CD4-positive, alpha-beta T cell (primary cell): Measurements from ENCODE around the gene ZNF469. TPM values are rescaled to one million over a fixed set of nuclear protein-coding genes. Genes with fewer than 3 reads are reported as not detected.

Experiments used
- ATAC-seq: fragments of 200-7000 bp; cut with Tn5 transposase; one replicate; pipeline ENCODE4 v1.10.0; 2022; ENCODE audit warnings: mild to moderate bottlenecking; ENCODE audit not compliant: poor library complexity
- CTCF ChIA-PET: fragments of 350-600 bp; sonication (Branson Sonifier 250); formaldehyde crosslinking; loops from one replicate; lab custom pipeline; 2021; ENCODE audit warnings: antibody characterized with exemption, inconsistent platforms; lab: Charles Lee
- POLR2A ChIA-PET: fragments of 350-600 bp; sonication (Branson Sonifier 250); formaldehyde crosslinking; loops from one replicate; lab custom pipeline; 2021; ENCODE audit warnings: antibody characterized with exemption, inconsistent platforms; lab: Charles Lee
- DNase-seq, 14 experiments: peaks; one replicate each; pipeline ENCODE4 v3.0.0-alpha.2; 2013 to 2020; ENCODE audit warnings: mixed read lengths in 2 of 14
- H3K27ac ChIP-seq, 2 donors: one replicate each; pipeline versions ENCODE4 v1.5.1 to v1.7.0; 2013; ENCODE audit warnings: low read length in 2 of 2, low read depth in 1 of 2, mild to moderate bottlenecking in 1 of 2
- H3K27me3 ChIP-seq, 2 experiments: 1 replicate in 1 of 2; 2 replicates in 1 of 2; pipeline versions ENCODE4 v1.6.1 to v1.7.0; 2013; ENCODE audit warnings: low read length in 2 of 2, control low read depth in 1 of 2, mild to moderate bottlenecking in 1 of 2, moderate library complexity in 1 of 2; ENCODE audit not compliant: insufficient read depth in 2 of 2, control insufficient read depth in 1 of 2
- H3K36me3 ChIP-seq: one replicate; pipeline ENCODE4 v1.6.1; 2013; ENCODE audit warnings: low read length, control low read depth; ENCODE audit not compliant: insufficient read depth
- H3K4me1 ChIP-seq: one replicate; pipeline ENCODE4 v1.6.1; 2013; ENCODE audit warnings: low read length, control low read depth; ENCODE audit not compliant: insufficient read depth
- H3K4me3 ChIP-seq: one replicate; pipeline ENCODE4 v1.5.1; 2013; ENCODE audit warnings: mild to moderate bottlenecking, low read length, moderate library complexity
- H3K9me3 ChIP-seq, 2 experiments: 1 replicate in 1 of 2; 2 replicates in 1 of 2; pipeline versions ENCODE4 v1.6.1 to v1.7.0; 2013; ENCODE audit warnings: low read length in 2 of 2, mild to moderate bottlenecking in 2 of 2, control low read depth in 1 of 2, moderate library complexity in 1 of 2; ENCODE audit not compliant: control insufficient read depth in 1 of 2, insufficient read depth in 1 of 2
- H3K27ac Mint-ChIP-seq: one replicate; pipeline ENCODE4 v1.8.0; 2020; ENCODE audit warnings: mixed read lengths
- H3K27me3 Mint-ChIP-seq: one replicate; pipeline ENCODE4 v1.8.0; 2021; ENCODE audit warnings: mixed read lengths
- H3K36me3 Mint-ChIP-seq: one replicate; pipeline ENCODE4 v1.8.0; 2021; ENCODE audit warnings: low read depth, mixed read lengths
- H3K4me1 Mint-ChIP-seq: one replicate; pipeline ENCODE4 v1.8.0; 2021; ENCODE audit warnings: low read depth, mixed read lengths
- H3K4me3 Mint-ChIP-seq: one replicate; pipeline ENCODE4 v1.8.0; 2020; ENCODE audit warnings: mild to moderate bottlenecking, mixed read lengths
- H3K9me3 Mint-ChIP-seq: one replicate; pipeline ENCODE4 v1.8.0; 2020; ENCODE audit warnings: mixed read lengths
- intact Hi-C, 2 experiments: fragments of 100-400 bp; cut with DNase I in 1 of 2; cut with micrococcal nuclease in 1 of 2; formaldehyde crosslinking; loops; one replicate each; pipeline versions ENCODE4 v1.15.1 to v1.9.0; 2023 to 2025; cut with DNase I, micrococcal nuclease
- total RNA-seq, 174 experiments: library from RNA in 2 of 174; stranded (reverse) in 2 of 174; gene quantifications; one replicate each; pipeline ENCODE4 v1.2.3 and lab custom pipeline; 2021 to 2026
- TF ChIP-seq, protein P1 (sequence below): fragments of 200-600 bp; IDR thresholded peaks from one replicate; pipeline ENCODE4 v1.8.0; 2022; ENCODE audit warnings: antibody characterized with exemption, mild to moderate bottlenecking

Gene ZNF469
- total RNA-seq, 2 experiments from 2014 or later, result 0.74 to 0.75 TPM

DNA sequence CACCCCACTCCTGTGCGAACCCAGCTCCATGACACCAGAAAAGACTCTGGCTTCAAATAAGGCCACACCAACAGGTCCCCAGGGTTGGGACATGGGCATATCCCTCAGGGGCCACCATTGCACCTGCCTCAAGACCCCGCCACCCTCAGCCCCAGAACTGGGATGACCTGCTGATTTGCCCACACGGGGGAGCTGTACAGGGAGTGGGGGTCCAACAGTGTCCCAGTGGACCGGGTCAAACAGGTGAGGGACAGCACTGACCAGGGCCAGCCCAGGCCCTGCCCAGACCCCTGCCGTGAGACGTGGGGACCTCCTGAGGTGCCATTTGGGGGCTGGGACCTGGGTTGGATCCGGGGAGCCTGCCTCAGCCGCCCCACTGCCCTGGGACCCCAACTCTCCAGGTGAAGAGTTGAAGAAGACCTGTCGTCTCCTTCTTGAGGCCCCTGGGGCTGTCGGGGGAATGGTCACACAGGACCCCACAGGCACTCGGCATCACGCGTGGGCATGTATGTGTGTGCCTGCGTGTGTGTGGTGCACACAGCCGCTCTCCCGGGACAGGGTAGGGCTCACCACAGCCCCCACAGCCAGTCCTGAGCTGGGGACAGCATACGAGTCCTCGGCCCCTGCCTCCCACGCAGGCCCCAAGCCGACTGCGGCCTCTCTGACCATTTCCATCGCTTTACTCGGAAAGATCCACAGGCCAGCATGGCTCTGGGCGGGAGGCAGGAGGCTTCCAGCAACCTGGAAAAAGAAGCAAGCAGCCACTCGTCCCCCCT, 34.2 kb upstream of the ZNF469 start:
- H3K4me1 Mint-ChIP-seq, result peaks cover 10% of the 10 kb centered on the region
- no peaks in the 10 kb centered on the region for H3K36me3 Mint-ChIP-seq
- Histone ChIP-seq H3K4me3 (no peak overlapping the region), H3K9me3 (peaks cover 0 to under 1% of the 10 kb centered on the region in 2 experiments), H3K36me3 (no peaks in the 10 kb centered on the region), H3K4me1 (peaks cover 13% of the 10 kb centered on the region), H3K27ac (no peak overlapping the region), H3K27me3 (no peaks in the 10 kb centered on the region)
- intact Hi-C loops, result no loop called here
- DNase-seq (no peak), ATAC-seq (no peak)
- TF ChIP-seq, protein P1, sequence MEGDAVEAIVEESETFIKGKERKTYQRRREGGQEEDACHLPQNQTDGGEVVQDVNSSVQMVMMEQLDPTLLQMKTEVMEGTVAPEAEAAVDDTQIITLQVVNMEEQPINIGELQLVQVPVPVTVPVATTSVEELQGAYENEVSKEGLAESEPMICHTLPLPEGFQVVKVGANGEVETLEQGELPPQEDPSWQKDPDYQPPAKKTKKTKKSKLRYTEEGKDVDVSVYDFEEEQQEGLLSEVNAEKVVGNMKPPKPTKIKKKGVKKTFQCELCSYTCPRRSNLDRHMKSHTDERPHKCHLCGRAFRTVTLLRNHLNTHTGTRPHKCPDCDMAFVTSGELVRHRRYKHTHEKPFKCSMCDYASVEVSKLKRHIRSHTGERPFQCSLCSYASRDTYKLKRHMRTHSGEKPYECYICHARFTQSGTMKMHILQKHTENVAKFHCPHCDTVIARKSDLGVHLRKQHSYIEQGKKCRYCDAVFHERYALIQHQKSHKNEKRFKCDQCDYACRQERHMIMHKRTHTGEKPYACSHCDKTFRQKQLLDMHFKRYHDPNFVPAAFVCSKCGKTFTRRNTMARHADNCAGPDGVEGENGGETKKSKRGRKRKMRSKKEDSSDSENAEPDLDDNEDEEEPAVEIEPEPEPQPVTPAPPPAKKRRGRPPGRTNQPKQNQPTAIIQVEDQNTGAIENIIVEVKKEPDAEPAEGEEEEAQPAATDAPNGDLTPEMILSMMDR, result no peak
- H3K27ac Mint-ChIP-seq, result no peak overlapping the region
- ChIA-PET CTCF (no interaction called here), POLR2A (no interaction called here)
- H3K9me3 Mint-ChIP-seq, result no peaks in the 10 kb centered on the region
- no peaks in the 10 kb centered on the region for H3K27me3 Mint-ChIP-seq
- H3K4me3 Mint-ChIP-seq, result no peak overlapping the region

DNA sequence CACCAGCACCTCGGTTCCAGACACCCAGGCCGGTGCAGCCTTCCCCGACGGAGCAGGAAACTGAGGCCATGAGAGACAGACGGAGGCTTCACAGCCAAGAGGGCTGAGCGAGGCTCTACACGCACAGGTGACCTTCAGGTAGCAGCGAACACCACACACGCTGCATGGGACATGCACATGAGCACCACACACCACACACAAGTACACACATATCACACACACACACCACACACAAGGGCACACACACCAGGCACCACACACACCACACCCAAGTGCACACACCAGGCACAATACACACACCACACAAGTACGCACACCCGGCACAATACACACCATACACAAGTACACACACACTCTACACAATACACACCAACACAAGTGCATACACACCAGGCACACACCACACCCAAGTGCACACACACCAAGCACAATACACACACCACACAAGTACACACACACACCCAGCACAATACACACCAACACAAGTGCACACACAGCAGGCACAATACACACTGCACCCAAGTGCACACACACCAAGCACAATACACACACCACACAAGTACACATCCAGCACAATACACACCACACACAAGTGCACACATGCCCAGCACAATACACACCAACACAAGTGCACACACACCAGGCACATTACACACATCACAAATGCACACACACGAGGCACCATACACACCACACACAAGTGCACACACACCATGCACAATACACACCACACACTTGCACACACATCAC, 33.4 kb upstream of the ZNF469 start:
- Histone ChIP-seq H3K27me3 (no peaks in the 10 kb centered on the region), H3K4me1 (peaks cover 13% of the 10 kb centered on the region), H3K27ac (no peak overlapping the region), H3K9me3 (peaks cover 0 to 8% of the 10 kb centered on the region in 2 experiments), H3K36me3 (no peaks in the 10 kb centered on the region), H3K4me3 (no peak overlapping the region)
- H3K27ac Mint-ChIP-seq, result no peak overlapping the region
- ChIA-PET CTCF (no interaction called here), POLR2A (no interaction called here)
- H3K27me3 Mint-ChIP-seq, result no peaks in the 10 kb centered on the region
- peaks cover 10% of the 10 kb centered on the region for H3K4me1 Mint-ChIP-seq
- no peaks in the 10 kb centered on the region for H3K9me3 Mint-ChIP-seq
- TF ChIP-seq, protein P1, result no peak
- intact Hi-C loops, result no loop called here
- DNase-seq (no peak), ATAC-seq (no peak)
- no peak overlapping the region for H3K4me3 Mint-ChIP-seq
- no peaks in the 10 kb centered on the region for H3K36me3 Mint-ChIP-seq

GRCh38 chr16:88349903-88350900, 32.6 kb upstream of the ZNF469 start:
- H3K4me3 ChIP-seq, result no peak overlapping the region
- H3K4me1 ChIP-seq, result peaks cover 13% of the 10 kb centered on the region
- Mint-ChIP-seq H3K27me3 (no peaks in the 10 kb centered on the region), H3K4me3 (no peak overlapping the region), H3K27ac (no peak overlapping the region), H3K9me3 (no peaks in the 10 kb centered on the region), H3K36me3 (no peaks in the 10 kb centered on the region), H3K4me1 (peaks cover 10% of the 10 kb centered on the region)
- peaks cover 0 to 8% of the 10 kb centered on the region in 2 experiments for H3K9me3 ChIP-seq
- ATAC-seq (no peak), DNase-seq (no peak)
- intact Hi-C loops, result no loop called here
- POLR2A ChIA-PET, result no interaction called here
- H3K27me3 ChIP-seq, result no peaks in the 10 kb centered on the region
- no peak overlapping the region for H3K27ac ChIP-seq
- TF ChIP-seq, protein P1, result no peak
- CTCF ChIA-PET, result no interaction called here
- H3K36me3 ChIP-seq, result no peaks in the 10 kb centered on the region
